ENCODE data around the gene MOCS3. TPM values are rescaled to one million over a fixed set of nuclear protein-coding genes. Genes with fewer than 3 reads are reported as not detected.

MOCS3 gene
- total and polyA plus RNA-seq, 2 of the 4 experiments (the other 2 are of a cell fraction): 3.3 to 9.9 TPM

- Histone ChIP-seq H4K5ac (ENCODE audit: low read depth, low read length) (no peak overlapping the region), H3K56ac (ENCODE audit: extremely low read depth, insufficient read depth, low read length) (no peak overlapping the region), H2BK5ac (ENCODE audit: low read depth, low read length, poor library complexity, severe bottlenecking) (no peak overlapping the region), H4K20me1 (ENCODE audit: insufficient read depth, low read length) (peaks cover 78% of the 10 kb centered on the region), H3K27ac (ENCODE audit: insufficient read depth, low read length) (no peak overlapping the region), H2BK120ac (ENCODE audit: low read depth, low read length) (no peak overlapping the region), H3K9me1 (ENCODE audit: insufficient read depth, low read length) (peaks cover 7% of the 10 kb centered on the region), H3K9me3 (ENCODE audit: control insufficient read depth, insufficient read depth, low read length) (no peaks in the 10 kb centered on the region), H2AFZ (replicated peaks; ENCODE audit: low read length, poor library complexity) (no peak overlapping the region), H3K4me2 (ENCODE audit: low read depth, low read length) (no peak overlapping the region), H3K36me3 (ENCODE audit: control insufficient read depth, insufficient read depth, low read length) (peaks cover 14% of the 10 kb centered on the region), H3K27me3 (ENCODE audit: control insufficient read depth, insufficient read depth, low read length) (no peaks in the 10 kb centered on the region), H3K9ac (ENCODE audit: low read depth, low read length) (no peak overlapping the region), H2BK15ac (ENCODE audit: low read depth, low read length) (no peak overlapping the region), H2BK20ac (ENCODE audit: low read depth, low read length) (no peak overlapping the region), H4K8ac (ENCODE audit: low read depth in 2 of 2, low read length in 2 of 2) (no peak overlapping the region), H3K4me1 (ENCODE audit: control insufficient read depth, insufficient read depth, low read length) (peaks cover 11% of the 10 kb centered on the region), H3K14ac (replicated peaks; ENCODE audit: low read depth, low read length) (no peak overlapping the region), H3K23ac (ENCODE audit: low read depth, low read length) (no peak overlapping the region), H3K79me1 (ENCODE audit: low read depth in 1 of 2, low read length in 2 of 2) (peaks cover under 1 to 38% of the 10 kb centered on the region in 2 experiments; a peak in 3 of 4 replicates), H4K91ac (ENCODE audit: insufficient read depth, low read depth, low read length) (no peak overlapping the region), H3K18ac (ENCODE audit: low read depth, low read length) (no peak overlapping the region), H2AK9ac (replicated peaks; ENCODE audit: low read depth, low read length, poor library complexity) (no peak overlapping the region), H2AK5ac (ENCODE audit: low read depth, low read length) (no peak overlapping the region), H3K4me3 (ENCODE audit: insufficient read depth, low read depth, low read length) (no peak overlapping the region), H3K4ac (ENCODE audit: low read depth, low read length) (no peak overlapping the region)
- DNase-seq (no peak), ATAC-seq (ENCODE audit: low read depth) (no peak)
- no TSS peak for BruUV-seq (replicated peaks)
- dilution Hi-C loops (cut with HindIII; ENCODE audit: low sequenced_read_pairs, unreplicated experiment): no loop called here
- intact Hi-C loops (cut with micrococcal nuclease): no loop called here
- TF ChIP-seq MAZ (IDR thresholded peaks at IDR 0.05; ENCODE audit: borderline replicate concordance, low read depth, low read length) (no peak), ELK1 (IDR thresholded peaks at IDR 0.05; ENCODE audit: borderline replicate concordance, low read depth, low read length) (no peak), CEBPB (IDR thresholded peaks at IDR 0.05; ENCODE audit: low read depth, low read length) (no peak), RCOR1 (IDR thresholded peaks at IDR 0.05; ENCODE audit: insufficient replicate concordance, low read length) (no peak), CHD1 (IDR thresholded peaks at IDR 0.05; ENCODE audit: low read depth, low read length) (no peak), FOS (IDR thresholded peaks at IDR 0.05; ENCODE audit: low read depth, low read length) (no peak), NFE2L2 (IDR thresholded peaks at IDR 0.05; ENCODE audit: low read depth, low read length) (no peak), MXI1 (IDR thresholded peaks at IDR 0.05; ENCODE audit: borderline replicate concordance, low read depth, low read length) (no peak), POLR2A (IDR thresholded peaks at IDR 0.05; ENCODE audit: low read depth, low read length) (no peak), USF2 (IDR thresholded peaks at IDR 0.05; ENCODE audit: low read depth, low read length) (no peak), BHLHE40 (IDR thresholded peaks at IDR 0.05; ENCODE audit: low read depth, low read length) (no peak)
- WGBS, 2 experiments (ENCODE audit: extremely low coverage in 2 of 2, insufficient read length in 1 of 2): no CpG with 5 or more reads among the region's 1 CpG
- in situ Hi-C loops (cut with MboI; ENCODE audit: low sequenced_read_pairs): no loop called here
- POLR2A ChIA-PET (ENCODE audit: unreplicated experiment): no interaction called here
- CTCF ChIA-PET: interaction anchor here (0.7 kb wide), 2 partner anchors 132 to 133 kb away, joined by 3 to 4 read pairs; partner anchors contain the start of gene BCAS4
These were observed 32.1 kb upstream of the MOCS3 start for GRCh38 chr20:50926530-50926929.
